Measurements from ENCODE around the gene PALD1.

DNA sequence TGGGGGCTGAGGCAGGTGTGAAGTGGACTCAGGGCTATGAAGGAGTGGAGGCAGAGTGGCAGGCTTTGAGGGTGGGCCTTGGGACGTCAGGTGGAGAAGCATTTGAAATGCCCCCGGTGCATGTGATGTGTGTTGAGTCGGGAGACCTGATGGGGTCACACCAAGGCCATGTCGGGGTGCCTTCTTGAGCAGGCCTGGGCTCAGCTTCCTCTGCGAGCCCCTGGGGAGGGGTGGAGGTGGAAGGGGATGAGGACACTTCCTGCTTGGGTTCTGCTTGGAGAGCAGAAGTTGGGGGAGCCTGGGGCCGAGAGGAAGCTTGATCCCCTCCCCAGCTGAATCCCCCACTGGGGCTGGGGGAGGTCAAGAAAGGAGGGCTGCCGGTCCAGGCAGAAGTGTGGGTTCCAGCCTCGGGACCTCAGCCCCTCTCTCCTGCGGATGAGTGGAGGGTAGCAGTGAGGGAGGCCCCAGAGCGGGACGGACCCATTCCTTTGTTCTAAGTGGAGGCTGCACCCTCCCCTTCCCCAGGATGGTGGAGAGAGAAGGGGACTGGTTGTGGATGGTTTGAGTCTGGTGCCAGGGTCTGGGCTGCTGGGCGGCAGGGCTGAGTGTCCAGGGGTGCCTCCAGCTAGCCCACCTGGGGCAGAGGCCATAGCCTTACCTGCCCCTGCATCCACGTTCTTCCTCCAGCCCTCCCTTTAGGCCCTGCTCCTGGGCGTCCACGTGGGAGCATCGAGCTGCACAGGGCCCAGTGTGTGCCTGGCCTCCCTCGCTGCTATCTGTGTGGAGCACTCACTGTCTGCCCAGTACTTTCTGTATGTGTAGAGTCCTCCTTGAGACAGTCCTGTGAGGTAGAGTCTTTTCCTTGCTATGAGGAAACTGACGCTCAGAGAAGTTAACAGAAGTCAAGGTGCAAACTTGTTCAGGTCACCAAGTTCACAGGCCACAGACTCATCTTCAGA, 87.3 kb downstream of the PALD1 start:
- TF ChIP-seq, protein P1, sequence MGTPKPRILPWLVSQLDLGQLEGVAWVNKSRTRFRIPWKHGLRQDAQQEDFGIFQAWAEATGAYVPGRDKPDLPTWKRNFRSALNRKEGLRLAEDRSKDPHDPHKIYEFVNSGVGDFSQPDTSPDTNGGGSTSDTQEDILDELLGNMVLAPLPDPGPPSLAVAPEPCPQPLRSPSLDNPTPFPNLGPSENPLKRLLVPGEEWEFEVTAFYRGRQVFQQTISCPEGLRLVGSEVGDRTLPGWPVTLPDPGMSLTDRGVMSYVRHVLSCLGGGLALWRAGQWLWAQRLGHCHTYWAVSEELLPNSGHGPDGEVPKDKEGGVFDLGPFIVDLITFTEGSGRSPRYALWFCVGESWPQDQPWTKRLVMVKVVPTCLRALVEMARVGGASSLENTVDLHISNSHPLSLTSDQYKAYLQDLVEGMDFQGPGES (IDR thresholded peaks at IDR 0.05; ENCODE audit: low read depth, low read length) = no peak
- TF ChIP-seq, protein P2, sequence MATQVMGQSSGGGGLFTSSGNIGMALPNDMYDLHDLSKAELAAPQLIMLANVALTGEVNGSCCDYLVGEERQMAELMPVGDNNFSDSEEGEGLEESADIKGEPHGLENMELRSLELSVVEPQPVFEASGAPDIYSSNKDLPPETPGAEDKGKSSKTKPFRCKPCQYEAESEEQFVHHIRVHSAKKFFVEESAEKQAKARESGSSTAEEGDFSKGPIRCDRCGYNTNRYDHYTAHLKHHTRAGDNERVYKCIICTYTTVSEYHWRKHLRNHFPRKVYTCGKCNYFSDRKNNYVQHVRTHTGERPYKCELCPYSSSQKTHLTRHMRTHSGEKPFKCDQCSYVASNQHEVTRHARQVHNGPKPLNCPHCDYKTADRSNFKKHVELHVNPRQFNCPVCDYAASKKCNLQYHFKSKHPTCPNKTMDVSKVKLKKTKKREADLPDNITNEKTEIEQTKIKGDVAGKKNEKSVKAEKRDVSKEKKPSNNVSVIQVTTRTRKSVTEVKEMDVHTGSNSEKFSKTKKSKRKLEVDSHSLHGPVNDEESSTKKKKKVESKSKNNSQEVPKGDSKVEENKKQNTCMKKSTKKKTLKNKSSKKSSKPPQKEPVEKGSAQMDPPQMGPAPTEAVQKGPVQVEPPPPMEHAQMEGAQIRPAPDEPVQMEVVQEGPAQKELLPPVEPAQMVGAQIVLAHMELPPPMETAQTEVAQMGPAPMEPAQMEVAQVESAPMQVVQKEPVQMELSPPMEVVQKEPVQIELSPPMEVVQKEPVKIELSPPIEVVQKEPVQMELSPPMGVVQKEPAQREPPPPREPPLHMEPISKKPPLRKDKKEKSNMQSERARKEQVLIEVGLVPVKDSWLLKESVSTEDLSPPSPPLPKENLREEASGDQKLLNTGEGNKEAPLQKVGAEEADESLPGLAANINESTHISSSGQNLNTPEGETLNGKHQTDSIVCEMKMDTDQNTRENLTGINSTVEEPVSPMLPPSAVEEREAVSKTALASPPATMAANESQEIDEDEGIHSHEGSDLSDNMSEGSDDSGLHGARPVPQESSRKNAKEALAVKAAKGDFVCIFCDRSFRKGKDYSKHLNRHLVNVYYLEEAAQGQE (IDR thresholded peaks at IDR 0.05; ENCODE audit: low read depth, low read length) = no peak
- TF ChIP-seq EZH2phosphoT487 (IDR thresholded peaks at IDR 0.05; ENCODE audit: borderline replicate concordance, low read depth) (no peak), JUND (IDR thresholded peaks at IDR 0.05) (no peak), POLR2AphosphoS5 (IDR thresholded peaks at IDR 0.05; ENCODE audit: low read depth, low read length) (no peak), RCOR1 (IDR thresholded peaks at IDR 0.05; ENCODE audit: low read length) (no peak), TAF1 (IDR thresholded peaks at IDR 0.05; ENCODE audit: borderline replicate concordance, low read depth, low read length) (no peak), SMC3 (IDR thresholded peaks at IDR 0.05; ENCODE audit: low read depth, low read length) (no peak), EP300 (IDR thresholded peaks at IDR 0.05; ENCODE audit: borderline replicate concordance in 1 of 2, low read depth in 1 of 2, low read length in 1 of 2) (no peak), MEF2A (IDR thresholded peaks at IDR 0.05; ENCODE audit: borderline replicate concordance, low read depth) (no peak), NRF1 (IDR thresholded peaks at IDR 0.05; ENCODE audit: low read depth, low read length) (no peak), GABPA (IDR thresholded peaks at IDR 0.05; ENCODE audit: low read depth) (no peak)
- TF ChIP-seq, protein P3, sequence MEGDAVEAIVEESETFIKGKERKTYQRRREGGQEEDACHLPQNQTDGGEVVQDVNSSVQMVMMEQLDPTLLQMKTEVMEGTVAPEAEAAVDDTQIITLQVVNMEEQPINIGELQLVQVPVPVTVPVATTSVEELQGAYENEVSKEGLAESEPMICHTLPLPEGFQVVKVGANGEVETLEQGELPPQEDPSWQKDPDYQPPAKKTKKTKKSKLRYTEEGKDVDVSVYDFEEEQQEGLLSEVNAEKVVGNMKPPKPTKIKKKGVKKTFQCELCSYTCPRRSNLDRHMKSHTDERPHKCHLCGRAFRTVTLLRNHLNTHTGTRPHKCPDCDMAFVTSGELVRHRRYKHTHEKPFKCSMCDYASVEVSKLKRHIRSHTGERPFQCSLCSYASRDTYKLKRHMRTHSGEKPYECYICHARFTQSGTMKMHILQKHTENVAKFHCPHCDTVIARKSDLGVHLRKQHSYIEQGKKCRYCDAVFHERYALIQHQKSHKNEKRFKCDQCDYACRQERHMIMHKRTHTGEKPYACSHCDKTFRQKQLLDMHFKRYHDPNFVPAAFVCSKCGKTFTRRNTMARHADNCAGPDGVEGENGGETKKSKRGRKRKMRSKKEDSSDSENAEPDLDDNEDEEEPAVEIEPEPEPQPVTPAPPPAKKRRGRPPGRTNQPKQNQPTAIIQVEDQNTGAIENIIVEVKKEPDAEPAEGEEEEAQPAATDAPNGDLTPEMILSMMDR (IDR thresholded peaks at IDR 0.05) = no peak
- TF ChIP-seq, protein P4, sequence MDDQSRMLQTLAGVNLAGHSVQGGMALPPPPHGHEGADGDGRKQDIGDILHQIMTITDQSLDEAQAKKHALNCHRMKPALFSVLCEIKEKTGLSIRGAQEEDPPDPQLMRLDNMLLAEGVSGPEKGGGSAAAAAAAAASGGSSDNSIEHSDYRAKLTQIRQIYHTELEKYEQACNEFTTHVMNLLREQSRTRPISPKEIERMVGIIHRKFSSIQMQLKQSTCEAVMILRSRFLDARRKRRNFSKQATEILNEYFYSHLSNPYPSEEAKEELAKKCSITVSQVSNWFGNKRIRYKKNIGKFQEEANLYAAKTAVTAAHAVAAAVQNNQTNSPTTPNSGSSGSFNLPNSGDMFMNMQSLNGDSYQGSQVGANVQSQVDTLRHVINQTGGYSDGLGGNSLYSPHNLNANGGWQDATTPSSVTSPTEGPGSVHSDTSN (IDR thresholded peaks at IDR 0.05) = no peak

Measured in SK-N-SH (cell line).